Measurements from ENCODE around the gene CKAP5. TPM values are rescaled to one million over a fixed set of nuclear protein-coding genes. Genes with fewer than 3 reads are reported as not detected.
A peak's percentile ranks its signal among the peaks of the same experiment; 100 is the strongest.

The CKAP5 gene
- total and polyA plus RNA-seq, 2 donors = 26.8 to 80.5 TPM

DNA sequence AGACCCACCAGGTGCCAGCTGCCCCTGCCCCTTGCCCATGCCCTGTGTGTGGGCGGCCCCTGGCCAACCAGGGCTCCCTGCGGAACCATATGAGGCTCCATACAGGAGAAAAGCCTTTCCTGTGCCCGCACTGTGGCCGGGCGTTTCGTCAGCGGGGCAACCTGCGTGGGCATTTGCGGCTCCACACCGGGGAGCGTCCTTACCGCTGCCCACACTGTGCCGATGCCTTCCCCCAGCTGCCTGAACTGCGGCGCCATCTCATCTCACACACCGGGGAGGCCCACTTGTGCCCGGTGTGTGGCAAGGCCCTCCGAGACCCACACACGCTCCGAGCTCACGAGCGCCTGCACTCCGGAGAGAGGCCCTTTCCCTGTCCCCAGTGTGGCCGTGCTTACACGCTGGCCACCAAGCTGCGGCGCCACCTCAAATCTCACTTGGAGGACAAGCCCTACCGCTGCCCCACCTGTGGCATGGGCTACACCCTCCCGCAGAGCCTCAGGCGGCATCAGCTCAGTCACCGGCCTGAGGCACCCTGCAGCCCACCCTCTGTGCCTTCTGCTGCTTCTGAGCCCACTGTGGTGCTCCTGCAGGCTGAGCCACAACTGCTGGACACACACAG lies 140.9 kb downstream of the CKAP5 start:
- peaks cover 3% of the 10 kb centered on the region for H3K36me3 ChIP-seq (ENCODE audit: insufficient read depth)
- no peak for DNase-seq (ENCODE audit: extremely low spot score)
- H3K27ac ChIP-seq (ENCODE audit: low read depth) = no peak overlapping the region
- H3K4me3 ChIP-seq (ENCODE audit: low read depth, low read length) = no peak overlapping the region
- peaks cover 1% of the 10 kb centered on the region for H3K4me1 ChIP-seq (ENCODE audit: insufficient read depth)
- 97% methylated on average over 31 of the region's 31 CpGs for WGBS

DNA sequence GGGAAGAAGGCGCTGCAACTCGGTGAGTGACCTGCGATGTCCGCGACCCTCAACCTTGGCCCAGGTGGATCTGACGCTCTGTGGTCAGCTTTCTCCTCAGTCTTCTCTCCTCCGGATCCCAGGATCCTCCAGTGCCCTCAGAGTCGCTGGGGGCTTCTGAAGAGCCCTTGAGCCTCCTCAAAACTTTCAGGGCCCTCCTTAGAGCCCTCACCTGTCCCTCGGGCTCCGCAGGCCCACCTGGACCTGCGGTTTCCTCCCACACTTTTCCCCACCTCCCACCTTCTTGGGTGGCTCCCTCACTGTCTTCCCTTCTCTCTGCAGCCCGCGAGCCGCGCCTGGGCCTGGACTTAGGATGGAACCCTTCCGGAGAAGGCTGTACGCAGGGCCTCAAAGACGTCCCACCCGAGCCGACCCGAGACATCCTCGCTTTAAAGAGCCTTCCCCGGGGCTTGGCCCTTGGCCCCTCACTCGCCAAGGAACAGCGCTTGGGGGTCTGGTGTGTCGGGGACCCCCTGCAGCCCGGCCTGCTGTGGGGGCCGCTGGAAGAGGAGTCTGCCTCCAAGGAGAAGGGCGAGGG lies 144.9 kb downstream of the CKAP5 start:
- no peak for DNase-seq (ENCODE audit: extremely low spot score)
- H3K4me3 ChIP-seq (ENCODE audit: low read depth, low read length) = peak overlapping the region; percentile 82
- WGBS = under 1% methylated on average over 29 of the region's 29 CpGs
- peak overlapping the region; percentile 43 for H3K27ac ChIP-seq (ENCODE audit: low read depth)
- peaks cover 3% of the 10 kb centered on the region for H3K36me3 ChIP-seq (ENCODE audit: insufficient read depth)
- H3K4me1 ChIP-seq (ENCODE audit: insufficient read depth) = peaks cover 5% of the 10 kb centered on the region

DNA sequence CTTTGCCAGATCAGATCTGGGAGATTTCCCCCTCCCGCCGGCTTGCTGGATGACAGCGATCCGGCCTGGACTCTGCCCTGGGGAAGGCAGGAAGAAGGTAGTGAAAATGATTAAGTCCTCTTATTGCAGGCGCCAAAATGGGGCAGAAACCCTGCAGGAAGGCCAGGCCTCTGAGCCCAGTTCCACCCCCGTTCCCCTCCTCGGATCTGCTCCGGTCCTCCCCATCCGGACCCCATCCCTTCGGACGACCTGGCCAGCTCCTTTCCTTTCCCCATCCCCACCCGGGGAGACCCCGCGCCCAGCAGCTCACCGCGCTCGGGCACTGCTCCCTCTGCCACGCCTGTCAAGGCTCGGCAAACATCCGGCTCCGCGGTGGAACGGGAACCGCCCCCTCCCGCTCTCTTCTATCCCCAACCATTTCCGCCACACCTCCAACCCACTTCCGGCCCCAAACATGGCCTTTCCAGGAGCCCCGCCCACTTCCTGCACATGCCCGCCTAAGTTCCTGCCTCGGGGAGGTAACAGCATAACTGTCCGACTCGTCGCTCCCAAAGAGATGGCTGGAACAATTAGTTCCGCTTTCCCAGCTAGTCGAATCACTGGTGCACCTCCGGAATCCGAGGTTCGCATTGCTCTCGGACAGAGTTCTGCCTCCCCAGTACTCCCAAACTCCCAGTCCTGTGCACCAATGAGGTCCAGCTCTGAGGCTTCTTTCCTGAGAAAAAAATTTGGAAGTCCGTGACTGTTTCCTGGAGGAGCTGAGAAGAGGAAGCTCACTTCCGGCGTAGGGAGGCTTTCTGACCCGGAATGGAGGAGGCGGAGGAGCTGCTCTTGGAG lies 145.6 kb downstream of the CKAP5 start, which contains the start of the genes ARHGAP1 and ZNF408:
ARHGAP1 (minus strand) TSS at position 379 of the 837 bp plus-strand sequence. CDS start 4,512 bp downstream, outside the sequence.
ZNF408 (plus strand) TSS at position 791 of the 837 bp plus-strand sequence; CDS start at position 808, 17 bp downstream.
- Histone ChIP-seq H3K4me1 (ENCODE audit: insufficient read depth) (peaks cover 4% of the 10 kb centered on the region), H3K36me3 (ENCODE audit: insufficient read depth) (peaks cover 5% of the 10 kb centered on the region), H3K4me3 (ENCODE audit: low read depth, low read length) (peak within 1 kb of the TSS; percentile 82), H3K27ac (ENCODE audit: low read depth) (peak within 1 kb of the TSS; percentile 51)
- WGBS = under 1% methylated on average over 44 of the region's 44 CpGs
- DNase-seq (ENCODE audit: extremely low spot score) = peak; percentile 97

DNA sequence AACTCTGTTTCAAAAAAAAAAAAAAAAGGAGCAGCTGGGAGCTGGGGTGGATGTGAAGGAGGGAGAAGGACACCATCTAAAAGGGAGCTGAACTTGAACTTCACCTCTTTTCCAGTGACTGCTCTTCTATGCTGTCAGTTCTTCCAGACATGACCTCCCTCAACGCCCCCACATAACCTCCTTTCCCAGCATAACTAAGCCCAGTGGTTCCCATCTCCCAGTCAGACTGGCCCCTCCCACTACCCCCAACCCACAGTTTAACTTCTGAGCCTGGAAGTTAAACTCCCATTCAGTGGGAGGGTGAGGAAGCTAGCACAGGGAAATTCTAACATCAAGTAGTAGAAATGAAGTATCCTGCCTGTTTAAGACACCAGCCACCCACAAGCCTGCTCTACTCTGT lies 147.5 kb downstream of the CKAP5 start:
- WGBS = 50% methylated on average over 1 of the region's 1 CpG
- DNase-seq (ENCODE audit: extremely low spot score) = no peak

DNA sequence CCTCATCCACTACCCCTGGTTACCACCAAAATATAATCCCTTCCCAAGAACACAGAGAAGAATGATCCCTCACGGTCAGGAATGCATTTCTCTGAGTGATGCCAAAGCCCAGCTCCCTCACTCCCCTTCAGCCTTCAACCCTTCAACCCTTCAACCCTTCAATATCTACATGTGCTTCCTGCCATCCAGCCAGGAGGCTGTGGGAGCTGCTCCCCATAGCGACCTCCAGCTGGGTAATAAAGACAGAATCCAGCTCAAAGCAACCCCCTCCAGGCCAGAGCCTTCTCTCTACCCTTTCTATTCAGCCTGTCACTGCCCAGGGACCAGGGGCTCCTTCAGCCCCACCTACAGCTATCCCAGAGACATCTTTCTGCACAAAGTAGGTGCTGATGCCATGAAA lies 148.4 kb downstream of the CKAP5 start:
- Histone ChIP-seq H3K4me1 (ENCODE audit: insufficient read depth) (peaks cover 4% of the 10 kb centered on the region), H3K27ac (ENCODE audit: low read depth) (no peak overlapping the region), H3K36me3 (ENCODE audit: insufficient read depth) (peaks cover 5% of the 10 kb centered on the region), H3K4me3 (ENCODE audit: low read depth, low read length) (no peak overlapping the region)
- WGBS = 23% methylated on average over 2 of the region's 2 CpGs
- no peak for DNase-seq (ENCODE audit: extremely low spot score)

More for the DNA sequence above, 147.5 kb downstream of the CKAP5 start:
- no peak overlapping the region for H3K27ac ChIP-seq (ENCODE audit: low read depth)
- H3K36me3 ChIP-seq (ENCODE audit: insufficient read depth) = peaks cover 5% of the 10 kb centered on the region
- no peak overlapping the region for H3K4me3 ChIP-seq (ENCODE audit: low read depth, low read length)
- peaks cover 4% of the 10 kb centered on the region for H3K4me1 ChIP-seq (ENCODE audit: insufficient read depth)

DNA sequence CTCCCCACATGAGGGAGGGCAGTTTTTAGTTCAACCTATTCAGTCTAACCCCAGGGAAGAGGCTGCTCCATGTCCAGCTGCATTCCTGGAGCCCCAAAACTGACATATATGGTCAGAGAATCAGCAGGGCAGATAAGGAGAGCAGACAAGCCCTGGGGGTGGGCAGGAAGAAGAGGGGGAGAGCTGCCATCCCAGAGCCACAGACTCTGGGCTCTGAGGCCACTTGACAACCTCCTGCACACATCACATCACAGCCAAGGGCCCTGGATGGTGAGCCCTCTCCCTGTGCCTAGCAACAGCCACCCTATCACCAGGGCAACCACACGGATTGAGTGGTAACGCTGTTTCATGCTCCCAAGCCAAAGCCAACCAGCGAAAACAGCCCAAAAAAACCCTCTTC lies 148.8 kb downstream of the CKAP5 start:
- Histone ChIP-seq H3K4me3 (ENCODE audit: low read depth, low read length) (no peak overlapping the region), H3K27ac (ENCODE audit: low read depth) (no peak overlapping the region), H3K36me3 (ENCODE audit: insufficient read depth) (peaks cover 5% of the 10 kb centered on the region), H3K4me1 (ENCODE audit: insufficient read depth) (peaks cover 4% of the 10 kb centered on the region)
- 33% methylated on average over 3 of the region's 3 CpGs for WGBS
- DNase-seq (ENCODE audit: extremely low spot score) = no peak

DNA sequence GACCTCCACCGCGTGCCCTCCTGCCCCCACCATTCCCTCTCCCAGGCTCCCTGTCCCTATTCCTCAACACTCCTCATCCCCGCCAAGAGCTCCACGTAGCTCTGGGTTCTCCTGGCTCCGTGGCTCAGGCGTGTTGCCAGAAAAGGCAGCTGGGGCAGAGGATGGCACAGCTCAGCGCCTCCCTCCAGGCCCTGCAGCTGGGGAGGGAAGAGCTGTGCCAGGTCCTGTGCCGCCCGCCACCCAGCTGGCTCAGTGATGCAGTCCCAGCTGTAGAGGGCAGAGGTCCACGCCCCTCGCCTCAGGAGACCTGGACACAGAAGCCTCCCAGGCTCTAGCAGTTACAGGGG lies 149.9 kb downstream of the CKAP5 start:
- H3K27ac ChIP-seq (ENCODE audit: low read depth) = no peak overlapping the region
- WGBS = 53% methylated on average over 11 of the region's 11 CpGs
- H3K4me1 ChIP-seq (ENCODE audit: insufficient read depth) = peaks cover 4% of the 10 kb centered on the region
- peaks cover 5% of the 10 kb centered on the region for H3K36me3 ChIP-seq (ENCODE audit: insufficient read depth)
- no peak for DNase-seq (ENCODE audit: extremely low spot score)
- H3K4me3 ChIP-seq (ENCODE audit: low read depth, low read length) = no peak overlapping the region

DNA sequence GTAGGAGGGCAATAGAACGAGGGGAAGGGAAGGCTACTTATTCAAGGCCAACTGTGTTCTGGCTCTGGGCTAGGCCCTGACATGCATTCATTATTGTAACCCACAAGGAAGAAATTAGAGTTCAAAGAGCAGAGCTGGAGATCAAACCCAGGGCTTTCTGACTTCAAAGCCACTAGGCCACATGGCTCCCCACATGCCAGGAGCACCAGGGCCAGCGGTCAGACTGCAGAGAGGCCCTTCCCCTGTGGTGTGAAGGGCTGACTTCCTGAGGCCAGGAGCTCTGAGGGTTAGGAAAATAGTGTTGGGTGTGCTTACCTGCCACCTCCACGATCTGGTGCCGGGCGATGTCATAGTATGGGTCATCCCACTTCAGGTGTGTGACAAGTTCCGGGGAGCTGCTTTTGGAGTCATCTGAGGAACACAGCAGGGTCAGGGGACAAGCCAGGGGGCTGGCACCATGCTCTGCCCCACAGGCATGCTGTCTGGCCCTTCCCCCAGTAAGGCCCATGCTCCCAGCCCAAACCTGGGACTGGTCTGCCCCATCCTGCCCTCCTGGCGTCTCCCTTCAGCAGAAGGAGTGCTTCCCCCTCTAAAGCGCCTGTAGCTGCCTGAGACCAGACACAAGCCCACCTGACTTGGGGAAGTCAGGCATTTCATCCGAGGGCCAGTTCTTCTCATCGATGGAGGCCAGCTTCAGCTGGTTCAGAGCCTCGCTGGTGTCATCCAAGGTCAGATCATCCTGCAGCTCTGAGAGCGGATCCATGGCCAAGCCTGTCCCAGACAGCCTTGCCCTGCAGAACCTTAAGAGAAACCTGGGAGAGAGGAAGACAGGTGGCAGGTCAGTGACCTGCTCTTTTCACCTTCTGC lies 150.5 kb downstream of the CKAP5 start:
- WGBS = 83% methylated on average over 12 of the region's 12 CpGs
- Histone ChIP-seq H3K4me3 (ENCODE audit: low read depth, low read length) (no peak overlapping the region), H3K4me1 (ENCODE audit: insufficient read depth) (peaks cover 4% of the 10 kb centered on the region), H3K36me3 (ENCODE audit: insufficient read depth) (peaks cover 5% of the 10 kb centered on the region), H3K27ac (ENCODE audit: low read depth) (no peak overlapping the region)
- no peak for DNase-seq (ENCODE audit: extremely low spot score)

DNA sequence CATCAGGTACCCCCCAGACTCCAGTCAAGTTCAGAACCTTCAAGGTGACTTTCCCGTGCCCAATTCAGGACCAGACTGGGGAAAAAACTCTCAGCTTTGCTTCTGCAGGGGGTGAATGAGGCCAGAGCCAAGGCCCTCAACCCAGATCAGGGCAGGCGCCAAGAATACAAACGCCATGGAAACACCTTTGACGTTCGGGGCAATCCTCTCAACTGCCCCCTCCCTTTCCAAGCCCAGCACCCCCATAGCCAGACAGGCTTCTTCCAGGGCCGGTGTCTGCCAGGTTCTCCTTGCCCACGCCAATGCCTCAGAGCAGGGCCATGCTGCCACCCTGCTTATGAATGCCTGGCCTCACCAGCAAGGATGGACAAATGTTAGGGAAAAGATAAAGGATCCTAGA lies 151.5 kb downstream of the CKAP5 start:
- Histone ChIP-seq H3K27ac (ENCODE audit: low read depth) (no peak overlapping the region), H3K4me3 (ENCODE audit: low read depth, low read length) (no peak overlapping the region), H3K36me3 (ENCODE audit: insufficient read depth) (peaks cover 5% of the 10 kb centered on the region), H3K4me1 (ENCODE audit: insufficient read depth) (peaks cover 4% of the 10 kb centered on the region)
- 75% methylated on average over 7 of the region's 7 CpGs for WGBS
- DNase-seq (ENCODE audit: extremely low spot score) = no peak

DNA sequence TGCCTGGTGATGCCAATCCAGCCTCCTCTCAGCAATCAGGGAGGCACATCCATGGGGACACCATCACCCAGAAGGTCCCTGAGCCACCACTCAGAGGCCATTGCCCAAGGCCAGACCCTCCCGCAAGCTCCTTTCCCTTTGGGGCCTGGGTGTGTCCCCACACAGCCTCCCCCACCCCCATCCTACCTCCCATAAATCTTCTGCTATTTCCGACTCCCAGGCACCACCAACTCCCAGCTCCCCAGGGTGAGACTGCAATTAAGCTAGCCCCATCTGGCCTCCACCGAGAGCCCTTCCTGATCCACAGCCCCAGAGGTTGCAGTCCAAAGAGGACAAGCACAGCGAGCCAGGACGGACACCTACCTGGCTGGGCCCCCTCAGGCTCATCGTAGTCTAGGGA lies 152.0 kb downstream of the CKAP5 start:
- H3K4me3 ChIP-seq (ENCODE audit: low read depth, low read length) = no peak overlapping the region
- no peak overlapping the region for H3K27ac ChIP-seq (ENCODE audit: low read depth)
- H3K36me3 ChIP-seq (ENCODE audit: insufficient read depth) = peaks cover 5% of the 10 kb centered on the region
- DNase-seq (ENCODE audit: extremely low spot score) = no peak
- WGBS = 70% methylated on average over 6 of the region's 6 CpGs
- peaks cover 2% of the 10 kb centered on the region for H3K4me1 ChIP-seq (ENCODE audit: insufficient read depth)

DNA sequence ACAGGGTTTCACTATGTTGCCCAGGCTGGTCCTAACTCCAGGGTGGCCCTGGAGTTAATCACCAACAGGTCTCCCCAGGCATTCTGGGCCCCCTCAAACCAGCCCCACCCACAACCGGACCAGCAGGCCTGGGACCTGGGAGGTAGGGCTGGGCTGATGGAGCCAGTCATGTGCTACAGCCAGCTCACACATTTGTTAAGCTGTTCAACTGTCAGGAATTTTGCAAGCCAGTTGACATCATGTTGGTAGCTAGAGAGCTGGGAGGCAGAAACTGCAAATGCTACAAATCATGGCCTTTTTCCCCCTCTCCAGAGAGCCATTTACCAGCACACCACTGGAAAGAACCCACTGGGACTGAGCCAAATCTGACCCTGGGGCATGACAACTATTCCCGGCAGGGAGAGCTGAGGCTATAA lies 152.5 kb downstream of the CKAP5 start:
- Histone ChIP-seq H3K4me1 (ENCODE audit: insufficient read depth) (peaks cover 2% of the 10 kb centered on the region), H3K27ac (ENCODE audit: low read depth) (no peak overlapping the region), H3K36me3 (ENCODE audit: insufficient read depth) (peaks cover 5% of the 10 kb centered on the region), H3K4me3 (ENCODE audit: low read depth, low read length) (no peak overlapping the region)
- 42% methylated on average over 2 of the region's 2 CpGs for WGBS
- DNase-seq (ENCODE audit: extremely low spot score) = no peak
